NB4 (cell line): ENCODE measurements around the gene HMBS.

Experiments
- DNase-seq: peaks from one replicate; pipeline ENCODE4 v3.0.0; 2010; ENCODE audit warnings: low read depth
- H3K4me3 ChIP-seq: one replicate; pipeline ENCODE4 v1.5.1; 2011; ENCODE audit warnings: mild to moderate bottlenecking, low read depth, low read length, moderate library complexity
- MYC ChIP-seq: IDR thresholded peaks from 2 replicates; pipeline ENCODE4 v1.6.1; 2011; ENCODE audit warnings: low read depth, low read length
- POLR2A ChIP-seq: IDR thresholded peaks from 2 replicates; pipeline ENCODE4 v1.6.1; 2011; ENCODE audit warnings: mild to moderate bottlenecking; ENCODE audit not compliant: insufficient read length; ENCODE audit errors: extremely low read depth
- TF ChIP-seq, protein P1 (sequence below): IDR thresholded peaks from 2 replicates; pipeline ENCODE4 v1.6.1; 2011; ENCODE audit warnings: low read depth, low read length
- TF ChIP-seq, protein P2 (sequence below): IDR thresholded peaks from one replicate; pipeline ENCODE4 v1.5.1; 2012; ENCODE audit warnings: low read depth, low read length

HMBS gene

GRCh38 chr11:119046489-119046888 lies 38.2 kb upstream of the HMBS start:
- H3K4me3 ChIP-seq = no peak overlapping the region
- DNase-seq = no peak
- TF ChIP-seq, protein P1, sequence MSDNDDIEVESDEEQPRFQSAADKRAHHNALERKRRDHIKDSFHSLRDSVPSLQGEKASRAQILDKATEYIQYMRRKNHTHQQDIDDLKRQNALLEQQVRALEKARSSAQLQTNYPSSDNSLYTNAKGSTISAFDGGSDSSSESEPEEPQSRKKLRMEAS = no peak
- no peak for TF ChIP-seq POLR2A
- no peak for TF ChIP-seq MYC
- TF ChIP-seq, protein P2, sequence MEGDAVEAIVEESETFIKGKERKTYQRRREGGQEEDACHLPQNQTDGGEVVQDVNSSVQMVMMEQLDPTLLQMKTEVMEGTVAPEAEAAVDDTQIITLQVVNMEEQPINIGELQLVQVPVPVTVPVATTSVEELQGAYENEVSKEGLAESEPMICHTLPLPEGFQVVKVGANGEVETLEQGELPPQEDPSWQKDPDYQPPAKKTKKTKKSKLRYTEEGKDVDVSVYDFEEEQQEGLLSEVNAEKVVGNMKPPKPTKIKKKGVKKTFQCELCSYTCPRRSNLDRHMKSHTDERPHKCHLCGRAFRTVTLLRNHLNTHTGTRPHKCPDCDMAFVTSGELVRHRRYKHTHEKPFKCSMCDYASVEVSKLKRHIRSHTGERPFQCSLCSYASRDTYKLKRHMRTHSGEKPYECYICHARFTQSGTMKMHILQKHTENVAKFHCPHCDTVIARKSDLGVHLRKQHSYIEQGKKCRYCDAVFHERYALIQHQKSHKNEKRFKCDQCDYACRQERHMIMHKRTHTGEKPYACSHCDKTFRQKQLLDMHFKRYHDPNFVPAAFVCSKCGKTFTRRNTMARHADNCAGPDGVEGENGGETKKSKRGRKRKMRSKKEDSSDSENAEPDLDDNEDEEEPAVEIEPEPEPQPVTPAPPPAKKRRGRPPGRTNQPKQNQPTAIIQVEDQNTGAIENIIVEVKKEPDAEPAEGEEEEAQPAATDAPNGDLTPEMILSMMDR = no peak

- TF ChIP-seq POLR2A (no peak), MYC (no peak)
- TF ChIP-seq, protein P1 = no peak
- TF ChIP-seq, protein P2 = no peak
- no peak overlapping the region for H3K4me3 ChIP-seq
- DNase-seq = no peak
These were observed 37.5 kb upstream of the HMBS start for GRCh38 chr11:119047205-119047604.

DNA sequence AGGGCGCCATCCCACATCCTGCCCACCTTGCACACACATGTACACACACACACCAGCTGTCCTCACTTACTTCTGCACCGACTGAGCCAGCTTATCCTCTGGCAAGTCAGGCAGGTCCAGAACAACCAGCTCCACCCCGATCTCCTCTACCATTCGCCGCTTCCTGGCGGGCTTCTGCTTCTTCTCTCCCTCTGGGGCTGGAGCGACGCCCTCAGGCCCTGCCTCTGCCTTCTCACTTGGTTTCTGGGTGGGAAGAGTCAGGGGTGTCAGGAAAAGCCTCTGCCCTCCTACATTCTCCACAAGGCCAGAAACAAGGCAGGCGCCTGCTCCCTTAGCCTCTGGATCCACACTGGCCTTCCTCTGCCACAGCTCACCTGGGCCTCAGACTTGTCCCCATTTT lies 36.0 kb upstream of the HMBS start:
- DNase-seq = no peak
- TF ChIP-seq, protein P1 = no peak

DNA sequence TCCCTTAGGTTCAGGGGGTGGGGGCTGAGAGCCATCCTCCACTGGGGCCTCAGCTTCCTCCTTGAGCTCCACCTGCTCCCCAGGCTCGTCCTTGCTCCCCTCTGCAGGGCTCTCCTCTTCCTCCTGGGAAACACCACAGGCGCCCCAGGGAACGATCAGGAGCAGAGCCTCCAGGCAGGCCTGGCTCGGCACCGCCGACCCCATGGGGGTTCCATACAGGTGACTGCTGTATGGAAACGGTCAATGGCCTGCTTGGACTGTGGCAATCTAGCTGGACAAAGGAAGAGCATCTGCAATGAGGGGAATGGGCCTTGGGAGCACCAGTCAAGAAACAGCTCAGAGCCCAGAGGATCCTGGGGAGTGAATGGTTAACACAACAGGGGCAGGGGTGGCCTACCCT lies 35.6 kb upstream of the HMBS start:
- TF ChIP-seq POLR2A = no peak
- TF ChIP-seq, protein P1 = no peak
- no peak for TF ChIP-seq MYC
- TF ChIP-seq, protein P2 = no peak
- H3K4me3 ChIP-seq = no peak overlapping the region
- DNase-seq = no peak

More for the DNA sequence above, 36.0 kb upstream of the HMBS start:
- no peak overlapping the region for H3K4me3 ChIP-seq

- TF ChIP-seq, protein P2 = no peak
- TF ChIP-seq POLR2A = no peak
- H3K4me3 ChIP-seq = no peak overlapping the region
- DNase-seq = no peak
These were observed 33.1 kb upstream of the HMBS start for GRCh38 chr11:119051440-119052162.

GRCh38 chr11:119052163-119052814 lies 32.4 kb upstream of the HMBS start:
- H3K4me3 ChIP-seq = no peak overlapping the region
- TF ChIP-seq POLR2A (no peak), MYC (no peak)
- TF ChIP-seq, protein P2 = no peak
- TF ChIP-seq, protein P1 = no peak

More at GRCh38 chr11:119052163-119052814, 32.4 kb upstream of the HMBS start:
- DNase-seq = no peak
